Fibroblast of skin of right biceps (primary cell): ENCODE results near the gene TMEM44.

Experiments
- DNase-seq: peaks from one replicate; pipeline ENCODE4 v3.0.0-alpha.2; 2013

TMEM44 gene

DNA sequence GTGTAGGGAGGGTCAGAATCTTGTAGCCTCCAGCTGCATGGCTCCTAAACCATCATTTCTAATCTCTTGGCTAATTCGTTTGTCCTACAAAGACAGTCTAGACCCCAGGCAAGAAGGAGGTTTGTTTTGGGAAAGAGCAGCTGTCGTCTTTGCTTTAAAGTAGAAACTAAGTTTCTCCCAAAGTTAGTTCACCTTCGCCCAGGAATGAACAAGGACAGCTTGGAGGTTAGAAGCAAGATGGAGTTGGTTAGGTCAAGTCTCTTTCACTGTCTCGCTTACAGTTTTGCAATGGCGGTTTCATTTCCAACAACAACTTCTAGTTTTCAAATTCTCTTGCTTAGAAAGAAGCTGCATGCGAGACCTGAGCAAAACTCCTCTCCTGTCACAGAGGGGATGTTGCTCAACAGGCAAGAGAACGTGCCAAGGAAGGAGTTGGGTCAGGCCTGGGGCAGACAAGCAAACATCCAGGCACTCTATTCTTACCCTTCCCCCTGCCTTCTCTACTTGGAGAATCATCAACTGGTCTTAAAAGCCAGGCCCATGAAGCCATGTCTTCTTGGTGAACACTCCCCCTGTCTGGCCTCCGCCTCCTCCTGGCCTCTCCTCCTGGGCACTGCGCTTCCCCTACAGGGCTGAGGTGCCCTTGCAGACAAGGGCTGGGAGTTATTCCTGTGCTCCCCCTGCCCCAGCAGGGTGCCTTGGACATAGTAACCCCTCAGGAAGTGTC lies 57.6 kb downstream of the TMEM44 start:
- peak; percentile 66 for DNase-seq

DNA sequence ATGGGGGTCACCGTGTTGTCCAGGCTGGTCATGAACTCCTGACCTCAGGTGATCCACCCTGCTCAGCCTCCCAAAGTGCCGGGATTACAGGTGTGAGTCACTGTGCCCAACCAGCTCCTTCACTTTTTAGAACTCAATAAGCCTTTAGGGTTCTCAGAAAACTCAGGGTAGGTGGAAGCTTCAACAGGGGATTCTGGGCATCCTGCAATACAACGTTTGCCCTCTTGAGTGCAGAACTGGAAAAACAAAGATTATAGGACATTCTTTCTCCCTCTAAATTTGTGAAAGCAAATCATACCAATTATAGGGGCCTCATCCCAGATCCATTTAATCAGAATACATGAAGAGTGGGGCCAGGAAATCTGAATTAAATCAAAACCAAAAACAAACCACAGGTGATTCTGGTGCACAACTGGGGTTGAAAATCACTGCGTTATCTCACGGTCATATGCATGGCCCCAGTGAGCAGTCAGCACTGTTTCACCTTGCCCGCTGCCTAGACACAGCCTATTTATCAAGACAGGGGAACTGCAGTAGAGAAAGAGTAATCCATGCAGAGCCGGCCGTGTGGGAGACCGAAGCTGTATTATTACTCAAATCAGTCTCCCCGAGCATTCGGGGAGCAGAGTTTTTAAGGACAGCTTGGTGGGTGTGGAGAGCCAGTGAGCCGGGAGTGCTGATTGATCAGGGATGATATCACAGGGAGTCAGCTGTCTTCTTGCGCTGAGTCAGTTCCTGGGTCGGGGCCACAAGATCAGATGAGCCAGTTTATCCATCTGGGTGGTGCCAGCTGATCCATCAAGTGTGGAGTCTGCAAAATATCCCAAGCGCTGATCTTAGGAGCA lies 58.4 kb downstream of the TMEM44 start:
- peak; percentile 77 for DNase-seq

DNA sequence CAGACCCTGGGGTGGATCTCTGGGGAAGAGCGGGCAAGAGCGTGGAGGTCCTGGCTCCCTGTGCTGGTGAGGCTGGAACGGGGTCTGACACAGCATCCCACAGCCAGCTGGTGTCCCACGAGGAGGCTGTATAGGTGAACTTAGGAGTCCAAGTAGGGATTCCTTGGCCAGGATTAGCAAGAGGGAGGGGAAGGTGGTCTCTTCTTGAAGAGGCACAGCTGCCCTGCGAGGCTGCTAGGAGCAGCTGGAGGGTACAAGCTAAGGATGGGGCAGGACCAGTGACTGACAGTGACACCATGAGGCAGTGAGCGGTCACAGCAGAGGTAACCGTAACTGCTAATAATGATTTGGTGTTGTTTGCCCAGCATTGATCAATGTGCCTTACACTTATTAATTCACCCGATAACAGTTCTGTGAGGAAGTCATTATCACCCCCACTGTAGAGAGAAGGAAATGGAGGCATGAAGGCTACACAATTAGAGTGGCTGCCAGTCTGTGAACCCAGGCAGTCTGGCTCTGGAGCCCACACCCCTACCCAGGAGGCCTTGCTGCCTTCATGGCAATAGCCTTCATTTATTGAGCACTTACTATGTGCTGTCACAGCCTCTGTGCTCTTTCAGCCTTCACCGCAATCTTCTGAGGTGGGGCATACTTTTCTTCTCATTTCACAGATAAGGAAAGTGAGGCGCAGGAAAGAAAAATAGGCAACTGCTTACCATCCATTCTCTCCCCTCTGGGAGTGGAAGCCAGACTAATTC lies 59.4 kb downstream of the TMEM44 start:
- peak; percentile 72 for DNase-seq

DNA sequence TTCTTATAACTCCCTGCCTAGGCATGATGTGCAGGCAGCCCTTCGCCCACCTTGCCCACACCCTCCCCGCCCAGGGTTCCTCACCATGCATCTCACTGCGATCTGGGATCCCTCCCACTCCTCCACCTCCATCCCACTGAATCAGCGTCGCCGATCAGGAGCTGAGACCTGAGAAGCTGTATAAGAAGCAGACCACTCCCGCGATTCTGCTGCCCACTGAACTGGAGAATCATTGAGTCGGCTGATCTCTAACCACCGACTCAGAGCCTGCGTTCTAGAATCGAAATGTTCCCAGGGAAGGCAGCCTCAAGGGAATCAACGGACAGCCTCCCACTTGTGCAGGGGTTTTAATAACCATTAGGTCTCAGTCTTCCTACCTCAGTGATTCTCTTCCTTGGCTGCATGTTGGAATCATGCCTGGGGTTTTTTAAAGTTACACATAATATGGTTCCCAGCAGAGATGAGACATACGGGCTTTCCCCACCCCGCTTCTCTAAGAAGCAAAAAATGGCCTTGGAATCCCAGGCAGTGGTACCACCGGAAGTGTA lies 60.2 kb downstream of the TMEM44 start:
- DNase-seq, result peak; percentile 77

DNA sequence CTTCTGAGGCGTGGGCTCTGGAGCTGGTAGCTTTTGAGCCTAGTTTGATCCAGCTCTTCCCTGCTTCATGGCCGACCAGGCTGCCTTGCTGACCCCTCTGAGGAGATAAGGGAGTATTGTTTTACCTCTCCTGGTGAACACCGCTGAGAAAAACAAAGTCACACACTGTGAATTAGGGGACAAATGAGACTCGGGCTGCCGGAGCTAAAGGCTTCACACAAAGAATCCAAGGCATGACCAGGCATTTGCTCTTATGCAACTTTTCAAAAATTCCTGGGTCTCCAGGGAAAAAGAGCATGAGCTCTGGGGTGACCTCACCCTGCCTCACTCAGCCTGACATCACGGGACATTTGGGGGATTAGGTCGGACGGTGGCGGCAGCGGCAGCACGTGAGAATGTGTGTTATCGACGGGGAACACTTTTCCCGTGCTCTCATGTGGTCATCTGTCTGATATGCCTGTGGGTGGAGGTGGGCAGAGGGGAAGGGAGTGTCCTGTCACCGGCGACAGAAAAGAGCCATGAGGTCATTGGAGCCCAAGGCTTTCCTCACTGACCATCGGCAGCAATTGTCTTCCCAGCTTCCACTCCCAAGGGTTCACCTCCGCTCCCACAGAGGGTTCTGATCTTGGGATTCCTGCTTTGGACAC lies 61.0 kb downstream of the TMEM44 start:
- peak; percentile 97 for DNase-seq

DNA sequence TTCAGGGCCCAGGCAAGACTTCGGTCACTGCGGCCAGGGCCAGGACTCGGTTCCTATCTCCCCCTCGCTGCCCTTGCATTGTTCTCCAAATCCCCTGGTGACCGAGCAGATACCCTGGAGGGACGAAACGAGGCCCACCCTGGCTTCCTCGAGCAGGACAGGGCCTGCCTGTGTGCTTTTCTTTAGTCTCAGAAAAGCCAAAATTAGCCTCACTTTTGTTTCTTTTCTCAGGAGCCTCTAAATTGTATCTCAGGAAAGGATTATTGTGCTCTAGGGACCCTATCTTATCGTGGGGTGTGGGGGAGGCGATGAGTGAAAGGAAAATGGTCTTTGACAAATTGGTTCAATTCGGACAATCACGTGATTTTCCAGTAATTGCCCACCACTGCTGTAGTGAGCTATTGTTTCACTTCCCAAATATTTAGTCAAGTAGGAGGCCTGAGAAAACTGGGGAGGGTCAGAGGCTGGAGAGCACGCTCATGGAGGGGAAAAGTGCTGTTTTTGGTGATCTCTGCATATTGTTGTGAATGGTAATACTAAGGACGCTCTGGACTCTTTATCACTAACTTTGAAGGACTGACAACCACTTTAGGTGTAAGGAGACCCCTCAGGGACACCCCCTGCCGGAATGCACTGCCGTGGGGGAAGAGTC lies 61.6 kb downstream of the TMEM44 start:
- peak; percentile 55 for DNase-seq

DNA sequence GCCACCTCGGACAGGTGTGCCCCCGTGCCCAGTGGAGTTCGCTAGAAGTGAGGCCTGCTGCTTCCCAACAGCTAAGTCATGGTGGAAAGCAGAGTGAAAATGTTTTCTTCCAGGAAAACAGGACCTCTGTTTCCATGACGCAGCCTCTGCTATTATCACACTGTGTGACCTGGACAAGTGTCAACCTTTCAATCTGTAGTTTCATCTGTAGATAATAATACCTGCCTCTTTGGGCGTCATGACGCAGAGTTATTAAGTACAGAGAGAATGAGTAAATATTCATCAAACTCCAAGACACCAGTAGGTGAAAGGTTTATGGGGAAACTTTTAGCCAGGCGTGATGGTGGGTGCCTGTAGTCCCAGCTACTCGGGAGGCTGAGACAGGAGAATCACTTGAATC lies 62.3 kb downstream of the TMEM44 start:
- DNase-seq, result no peak

DNA sequence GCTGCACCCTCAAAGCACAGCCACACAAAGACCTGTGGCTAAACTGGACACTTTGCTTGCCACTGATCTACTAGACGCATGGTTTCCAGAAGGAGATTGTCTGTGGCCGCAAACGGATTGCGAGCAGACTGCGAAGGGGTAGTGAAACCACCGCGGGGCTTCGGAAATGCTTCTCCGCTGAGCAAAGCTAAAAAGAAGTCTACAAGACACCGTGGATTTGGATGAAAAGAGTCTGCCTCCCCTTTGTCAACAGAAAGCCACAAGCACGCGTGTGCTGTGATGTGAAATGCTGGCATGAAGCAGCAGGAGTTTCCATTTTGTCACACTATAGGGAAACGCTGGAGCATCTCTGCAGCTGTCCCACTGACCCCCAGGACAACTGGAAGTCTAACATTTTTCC lies 63.0 kb downstream of the TMEM44 start:
- peak; percentile 36 for DNase-seq

DNA sequence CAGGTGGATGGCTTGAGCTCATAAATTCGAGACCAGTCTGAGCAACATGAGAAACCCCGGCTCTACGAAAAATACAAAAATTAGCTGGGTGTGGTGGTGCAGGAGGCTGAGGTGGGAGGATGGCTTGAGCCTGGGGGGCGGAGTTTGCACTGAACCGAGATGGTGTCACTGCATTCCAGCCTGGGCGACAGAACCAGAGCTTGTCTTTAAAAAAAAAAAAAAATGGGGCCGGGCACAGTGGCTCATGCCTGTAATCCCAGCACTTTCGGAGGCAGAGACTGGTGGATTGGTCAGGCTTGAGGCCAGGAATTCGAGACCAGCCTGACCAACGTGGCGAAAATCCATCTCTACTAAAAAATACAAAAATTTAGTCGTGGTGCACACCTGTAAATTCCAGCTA lies 64.0 kb downstream of the TMEM44 start:
- no peak for DNase-seq

DNA sequence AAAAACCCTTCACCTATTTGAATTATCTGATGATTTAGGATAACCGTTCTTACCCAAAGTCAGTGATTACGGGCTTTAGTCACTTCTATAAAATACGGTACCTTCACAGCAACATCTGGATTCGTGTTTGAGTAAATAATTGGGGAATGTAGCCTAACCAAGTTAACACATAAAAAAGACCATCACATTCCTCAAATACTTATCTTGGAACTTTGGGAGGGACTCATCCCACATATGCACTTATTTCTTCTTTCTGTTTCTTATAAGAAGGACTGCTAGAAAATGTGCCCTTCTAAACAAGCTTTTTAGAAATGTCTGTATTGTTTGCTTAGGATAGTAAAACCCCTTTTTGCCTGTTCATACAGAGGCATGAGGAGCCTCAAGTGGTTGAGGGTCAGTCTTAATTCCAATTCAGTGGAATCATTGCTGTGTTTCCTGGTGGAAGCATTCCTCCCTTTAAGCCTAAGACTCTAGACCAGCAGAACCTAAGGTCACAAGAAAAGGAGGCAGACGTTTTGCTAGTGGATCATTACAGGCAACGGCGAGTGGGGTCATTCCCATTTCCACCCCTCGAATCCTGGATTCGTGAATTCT lies 67.5 kb downstream of the TMEM44 start:
- DNase-seq, result peak; percentile 86

DNA sequence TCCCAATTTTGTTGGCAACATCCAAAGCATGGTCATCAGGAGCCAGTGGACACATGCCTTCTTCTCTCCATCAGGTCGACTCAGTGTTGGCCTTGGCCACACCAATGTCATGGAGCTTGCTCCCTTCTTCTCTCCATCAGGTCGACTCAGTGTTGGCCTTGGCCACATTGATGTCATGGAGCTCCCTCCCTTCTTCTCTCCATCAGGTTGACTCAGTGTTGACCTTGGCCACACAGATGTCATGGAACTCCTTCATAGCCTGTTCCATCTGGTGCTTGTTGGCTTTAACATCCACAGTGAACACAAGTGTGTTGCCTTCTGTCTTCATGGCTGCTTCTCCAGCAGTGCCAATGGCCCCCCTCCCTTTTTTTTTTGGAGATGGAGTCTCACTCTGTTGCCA lies 70.2 kb downstream of the TMEM44 start:
- DNase-seq, result no peak

DNA sequence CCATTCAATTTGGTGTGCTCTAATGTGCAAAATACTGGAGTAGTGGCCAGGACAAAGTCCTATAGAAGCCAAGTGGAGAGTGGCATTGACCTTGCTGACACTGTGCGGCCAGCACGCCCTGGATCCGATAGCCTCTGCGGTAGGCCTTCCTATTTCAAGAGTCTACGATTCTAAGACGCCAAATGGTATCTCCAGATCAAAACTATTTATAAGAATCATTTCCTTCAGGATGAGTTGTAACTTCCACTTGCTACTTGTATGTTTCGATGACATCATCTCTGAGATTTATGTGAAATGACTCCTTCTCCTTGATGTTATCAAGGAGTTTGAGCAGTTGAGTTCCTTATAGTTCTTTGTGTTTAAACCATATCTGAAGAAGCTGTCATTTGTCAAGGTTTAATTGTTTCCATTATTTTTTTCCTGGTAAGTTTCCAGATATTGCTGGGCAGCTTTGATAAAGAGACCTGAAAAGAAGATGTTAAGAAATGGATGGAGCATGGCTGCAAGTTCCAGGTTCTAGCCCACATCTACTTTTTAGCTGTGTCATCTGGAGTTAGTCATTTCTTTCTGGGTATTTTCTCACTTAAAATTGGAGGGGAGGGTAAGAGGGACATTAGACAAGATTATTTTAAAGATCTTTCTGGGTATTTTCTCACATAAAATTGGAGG lies 71.8 kb downstream of the TMEM44 start:
- DNase-seq, result peak; percentile 90

DNA sequence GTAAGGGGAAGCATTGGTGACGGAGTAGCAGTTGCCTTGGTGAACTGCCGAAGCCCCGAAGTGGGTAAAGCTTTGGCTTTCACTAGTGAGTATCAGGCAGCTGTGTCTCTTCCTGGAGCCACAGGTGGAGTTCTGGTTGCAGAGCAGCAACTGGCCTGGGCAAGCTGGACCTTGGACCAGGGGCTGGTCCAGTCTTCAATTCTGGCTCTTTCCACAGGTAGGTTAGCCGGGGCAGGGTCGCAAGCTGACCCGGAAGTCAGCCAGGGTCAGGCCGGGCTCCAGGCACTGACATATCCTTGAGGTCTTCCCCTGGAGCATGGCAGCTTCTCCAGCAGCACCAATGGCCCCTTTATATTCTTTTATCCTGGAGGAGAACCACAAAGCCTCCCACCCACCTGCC lies 73.2 kb downstream of the TMEM44 start:
- DNase-seq, result no peak

DNA sequence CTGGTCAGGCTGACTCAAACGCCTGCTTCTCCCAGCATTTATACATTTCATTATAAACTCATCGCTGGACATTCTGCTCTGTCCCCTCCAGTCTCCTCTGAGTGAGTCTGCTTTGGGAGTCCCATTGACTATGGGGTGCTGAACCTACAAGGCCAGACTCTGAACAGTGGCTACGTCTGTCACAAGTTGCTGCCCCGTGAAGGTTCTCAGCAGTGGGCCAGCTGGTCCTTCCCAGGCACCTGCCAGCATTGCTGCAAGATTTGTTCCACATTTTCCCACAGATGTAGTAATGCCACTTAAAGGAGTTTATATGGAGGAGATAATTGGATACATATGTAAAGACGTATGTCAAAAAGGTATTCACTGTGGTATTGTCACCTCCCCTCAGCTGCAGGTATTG lies 73.7 kb downstream of the TMEM44 start:
- DNase-seq, result no peak

DNA sequence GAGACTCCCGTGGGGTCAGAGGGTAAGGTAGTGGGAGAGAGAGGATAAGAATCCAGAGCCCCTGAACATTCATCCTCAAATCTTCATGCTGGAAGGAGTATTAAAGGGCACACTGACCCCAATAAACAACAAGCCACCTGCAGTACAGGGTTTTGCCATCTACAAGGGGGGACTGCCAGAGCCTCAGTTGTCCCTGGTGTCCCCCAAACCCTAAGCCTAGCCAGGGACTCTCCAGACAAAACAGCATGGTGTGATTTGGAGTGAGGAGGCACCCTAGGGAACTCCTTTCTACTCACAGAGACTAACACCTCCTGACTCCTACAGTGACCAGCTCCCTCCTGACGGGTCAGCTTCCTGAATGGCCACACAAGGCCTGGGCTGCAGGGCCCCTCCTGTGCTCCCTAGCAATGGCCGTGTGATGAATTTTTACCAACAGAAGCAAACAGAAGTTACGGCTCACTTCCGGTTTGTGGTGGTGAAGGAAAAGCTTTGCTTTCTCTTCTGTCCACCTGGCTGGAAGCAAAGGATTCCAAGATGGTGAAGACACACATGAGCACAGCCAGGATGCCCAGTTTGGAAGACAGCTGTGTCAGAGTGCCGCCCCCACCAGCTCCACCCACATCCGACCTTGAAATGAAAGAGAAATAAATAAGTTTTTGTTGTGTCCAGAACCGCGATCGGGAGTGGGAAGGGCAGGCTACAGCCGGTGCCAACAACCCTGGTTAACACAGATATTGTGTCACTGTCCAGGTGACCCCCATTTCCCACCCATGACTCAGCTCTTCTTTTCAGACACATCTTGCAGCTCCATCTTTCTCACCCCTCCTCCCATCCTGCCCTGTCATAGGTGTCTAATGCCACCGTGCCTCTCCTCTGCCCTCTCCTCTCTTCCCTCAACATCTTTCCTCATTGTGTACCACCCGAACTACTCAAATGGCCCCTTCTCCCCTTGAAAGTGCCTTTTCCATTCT lies 76.8 kb downstream of the TMEM44 start:
- no peak for DNase-seq

DNA sequence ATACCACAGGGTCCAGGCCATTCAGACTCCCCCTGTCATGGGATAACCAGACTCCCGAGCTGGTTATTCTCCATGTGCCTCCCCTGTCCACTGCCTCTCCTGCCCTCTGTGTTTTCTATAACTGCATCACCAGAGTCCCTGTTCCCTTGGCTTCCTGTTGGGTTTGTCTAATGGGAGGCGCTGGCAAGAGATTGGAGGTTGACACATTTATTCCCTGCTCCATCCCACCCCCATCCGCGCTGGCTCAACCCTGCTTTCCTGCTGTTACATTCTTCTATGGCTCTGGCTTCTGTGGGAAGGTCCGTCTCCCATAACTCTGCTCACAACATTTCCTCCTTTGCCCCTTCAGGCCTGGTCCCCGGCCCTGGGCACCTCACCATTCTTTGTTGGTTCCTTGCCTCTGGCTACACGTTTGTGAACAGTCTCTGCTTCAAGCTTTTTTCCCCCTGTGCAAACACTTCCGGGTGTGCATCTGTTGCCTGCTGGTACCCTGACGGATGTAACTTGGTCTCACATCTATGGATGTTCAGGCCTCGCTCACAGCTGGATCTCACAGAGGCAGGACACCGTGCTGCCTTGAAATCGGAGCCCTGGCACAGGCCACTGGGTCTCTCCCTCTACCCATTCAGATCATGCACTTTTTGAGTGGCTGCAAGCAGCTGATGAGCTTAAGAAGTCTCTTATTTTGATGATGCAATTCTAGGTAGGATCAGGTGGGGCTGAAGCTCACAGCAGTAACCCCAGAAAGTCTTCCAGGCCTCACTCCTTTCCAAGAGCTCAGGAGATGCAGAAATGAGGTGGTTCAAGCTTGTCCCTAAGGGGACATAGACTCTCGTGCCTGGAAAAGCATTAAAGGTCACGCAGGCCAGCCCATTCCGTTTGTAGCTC lies 77.8 kb downstream of the TMEM44 start:
- DNase-seq, result no peak

DNA sequence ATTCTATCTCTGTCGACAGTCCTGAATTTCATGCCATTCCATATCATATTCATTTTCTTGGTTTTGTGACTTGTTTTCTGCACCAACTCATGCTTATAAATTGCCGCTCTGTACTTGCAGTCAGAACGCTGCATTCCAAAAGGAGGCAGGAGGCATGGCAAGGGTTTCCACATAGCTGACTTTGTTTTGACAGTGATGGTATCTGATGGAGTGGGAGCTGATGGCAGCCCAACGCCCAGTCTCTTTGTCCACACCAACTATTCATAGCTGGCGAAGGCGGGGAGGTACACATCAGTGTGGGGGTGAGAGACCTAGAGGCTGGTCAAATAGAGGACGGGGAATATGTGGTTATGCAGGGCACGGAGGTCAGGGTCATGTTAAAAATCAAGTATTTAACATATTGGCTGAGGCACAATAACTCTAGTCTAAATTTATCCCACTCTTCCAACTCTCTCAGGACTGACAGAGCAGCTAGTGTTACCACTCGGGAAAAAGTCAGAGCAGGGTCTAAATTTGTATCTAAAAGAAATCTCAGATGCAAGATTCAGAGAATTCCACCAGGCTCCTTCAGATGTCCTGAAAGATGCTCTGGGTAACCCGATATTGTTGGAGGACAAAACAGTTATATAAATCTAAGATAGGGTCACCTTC lies 78.6 kb downstream of the TMEM44 start:
- no peak for DNase-seq

DNA sequence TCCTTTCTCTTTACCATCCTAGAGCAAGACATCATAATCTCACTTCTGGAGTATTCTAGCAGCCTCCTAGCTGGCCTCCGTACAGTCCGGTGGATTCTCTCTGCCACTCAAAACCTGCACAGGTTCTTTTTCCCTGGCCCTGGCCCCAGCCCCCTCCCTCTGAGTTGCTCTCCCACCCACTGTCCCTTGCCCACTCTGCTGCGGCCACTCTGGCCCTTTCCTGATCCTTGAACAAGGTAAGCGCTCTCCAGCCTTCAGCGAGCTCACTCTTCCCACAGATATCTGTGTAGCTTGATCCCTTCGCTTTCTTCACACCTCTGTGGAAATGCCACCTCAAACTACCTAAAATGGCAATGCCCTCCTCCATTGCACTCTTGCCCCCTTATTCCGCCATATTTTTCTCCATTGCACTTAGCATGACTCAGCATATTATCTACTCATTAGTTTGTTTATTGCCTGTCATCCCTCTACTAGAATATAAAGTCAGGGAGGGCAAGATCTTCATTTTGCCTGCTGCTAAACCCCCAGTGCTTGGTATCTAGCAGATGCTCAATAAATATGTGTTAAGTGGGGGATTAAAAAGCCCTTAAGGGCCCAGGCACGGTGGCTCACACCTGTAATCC lies 80.8 kb downstream of the TMEM44 start:
- DNase-seq, result no peak
